Transverse colon (tissue), 3 donors: Measurements from ENCODE around the gene CCL18.

Source experiments
- POLR2A ChIP-seq: fragments of 450-650 bp; IDR thresholded peaks from one replicate; pipeline ENCODE4 v1.6.1; 2016; ENCODE audit warnings: antibody characterized with exemption, mild to moderate bottlenecking, moderate library complexity
- TF ChIP-seq, protein P1 (sequence below), 5 experiments: fragments of 200-600 bp in 3 of 5; fragments of 450-650 bp in 2 of 5; sonication (generic) in 3 of 5; IDR thresholded peaks; 1 replicate in 2 of 5; 2 replicates in 3 of 5; pipeline ENCODE4 v1.5.1; 2016 to 2017; ENCODE audit warnings: antibody characterized with exemption in 5 of 5, inconsistent platforms in 3 of 5, mild to moderate bottlenecking in 2 of 5, moderate library complexity in 1 of 5

DNA sequence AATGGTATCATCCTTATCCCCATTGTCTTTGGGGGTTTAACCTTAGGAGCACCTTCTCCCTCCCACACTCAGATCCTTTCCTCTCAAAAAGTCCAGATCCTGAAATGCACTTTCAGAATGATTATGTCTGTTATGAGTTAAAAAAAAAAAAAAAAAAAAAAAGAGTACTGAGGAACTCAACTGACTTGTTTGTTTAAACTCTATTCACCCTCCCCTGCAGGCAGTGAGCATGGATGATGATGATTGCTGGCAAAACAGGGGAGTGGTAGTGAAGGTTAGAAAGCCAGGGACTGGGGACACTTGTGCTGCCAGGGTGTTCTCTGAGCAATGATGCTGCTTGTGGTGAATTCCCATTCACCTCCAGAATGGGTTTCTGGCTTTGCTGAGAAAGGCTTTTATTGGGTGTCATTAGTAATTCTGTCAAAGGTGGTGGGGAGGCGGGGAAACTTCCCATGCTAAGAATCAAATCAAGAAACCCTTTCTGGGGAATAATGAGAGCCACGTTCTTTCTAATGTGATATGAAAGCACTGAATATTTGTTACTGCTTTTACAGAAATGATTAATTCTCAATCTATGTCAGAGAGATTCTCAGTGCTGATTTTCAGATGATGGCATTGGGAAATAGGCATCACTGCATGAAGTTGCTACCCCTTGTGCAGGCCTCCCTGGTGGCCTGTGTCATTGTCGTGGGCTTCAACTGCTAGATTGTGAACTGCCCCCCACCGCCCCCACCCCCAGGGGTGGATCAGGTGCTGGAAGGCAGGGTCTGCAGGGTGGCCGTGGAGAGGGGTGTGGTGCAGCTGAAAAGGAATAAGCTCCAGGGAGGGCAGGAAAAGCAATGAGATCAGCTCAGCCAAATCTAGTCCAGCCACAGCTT is 53.7 kb downstream of the CCL18 start:
- TF ChIP-seq, protein P1, sequence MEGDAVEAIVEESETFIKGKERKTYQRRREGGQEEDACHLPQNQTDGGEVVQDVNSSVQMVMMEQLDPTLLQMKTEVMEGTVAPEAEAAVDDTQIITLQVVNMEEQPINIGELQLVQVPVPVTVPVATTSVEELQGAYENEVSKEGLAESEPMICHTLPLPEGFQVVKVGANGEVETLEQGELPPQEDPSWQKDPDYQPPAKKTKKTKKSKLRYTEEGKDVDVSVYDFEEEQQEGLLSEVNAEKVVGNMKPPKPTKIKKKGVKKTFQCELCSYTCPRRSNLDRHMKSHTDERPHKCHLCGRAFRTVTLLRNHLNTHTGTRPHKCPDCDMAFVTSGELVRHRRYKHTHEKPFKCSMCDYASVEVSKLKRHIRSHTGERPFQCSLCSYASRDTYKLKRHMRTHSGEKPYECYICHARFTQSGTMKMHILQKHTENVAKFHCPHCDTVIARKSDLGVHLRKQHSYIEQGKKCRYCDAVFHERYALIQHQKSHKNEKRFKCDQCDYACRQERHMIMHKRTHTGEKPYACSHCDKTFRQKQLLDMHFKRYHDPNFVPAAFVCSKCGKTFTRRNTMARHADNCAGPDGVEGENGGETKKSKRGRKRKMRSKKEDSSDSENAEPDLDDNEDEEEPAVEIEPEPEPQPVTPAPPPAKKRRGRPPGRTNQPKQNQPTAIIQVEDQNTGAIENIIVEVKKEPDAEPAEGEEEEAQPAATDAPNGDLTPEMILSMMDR (IDR thresholded peaks at IDR 0.05): no peak
- TF ChIP-seq POLR2A: no peak
